Epithelial cell of esophagus (primary cell): ENCODE results near the gene SUGP2.
A peak's percentile ranks its signal among the peaks of the same experiment; 100 is the strongest.

Experiments used
- DNase-seq: peaks from one replicate; pipeline ENCODE4 v3.0.0; 2010; ENCODE audit warnings: low read depth
- H3K4me3 ChIP-seq: 2 replicates; pipeline ENCODE4 v1.5.1; 2011; ENCODE audit warnings: mild to moderate bottlenecking, low read length, control low read depth
- CTCF ChIP-seq: IDR thresholded peaks from 2 replicates; pipeline ENCODE4 v1.5.1; 2011; ENCODE audit warnings: low read depth, mild to moderate bottlenecking, low read length, control low read depth, inconsistent platforms; ENCODE audit not compliant: insufficient read depth; ENCODE audit errors: missing control alignments

Gene SUGP2

GRCh38 chr19:18941628-18942354 is 91.5 kb downstream of the SUGP2 start:
- no peak for TF ChIP-seq CTCF
- no peak for DNase-seq
- H3K4me3 ChIP-seq: peak overlapping the region; percentile 10
